GM12865 (cell line): ENCODE results near the gene GRIN2A.

Experiments
- DNase-seq: peaks from one replicate; pipeline ENCODE4 v3.0.0; 2010; ENCODE audit warnings: low read depth
- H3K4me3 ChIP-seq: 2 replicates; pipeline ENCODE4 v1.5.1; 2011; ENCODE audit warnings: mild to moderate bottlenecking, low read depth, low read length, control low read depth
- TF ChIP-seq, protein P1 (sequence below): IDR thresholded peaks from 2 replicates; pipeline ENCODE4 v1.5.1; 2011; ENCODE audit warnings: low read length, control low read depth, low read depth, inconsistent platforms; ENCODE audit not compliant: insufficient read depth; ENCODE audit errors: missing control alignments

The GRIN2A gene

GRCh38 chr16:10045947-10046346 is 136.3 kb downstream of the GRIN2A start:
- peak; percentile 21 for DNase-seq
- H3K4me3 ChIP-seq = no peak overlapping the region
- TF ChIP-seq, protein P1, sequence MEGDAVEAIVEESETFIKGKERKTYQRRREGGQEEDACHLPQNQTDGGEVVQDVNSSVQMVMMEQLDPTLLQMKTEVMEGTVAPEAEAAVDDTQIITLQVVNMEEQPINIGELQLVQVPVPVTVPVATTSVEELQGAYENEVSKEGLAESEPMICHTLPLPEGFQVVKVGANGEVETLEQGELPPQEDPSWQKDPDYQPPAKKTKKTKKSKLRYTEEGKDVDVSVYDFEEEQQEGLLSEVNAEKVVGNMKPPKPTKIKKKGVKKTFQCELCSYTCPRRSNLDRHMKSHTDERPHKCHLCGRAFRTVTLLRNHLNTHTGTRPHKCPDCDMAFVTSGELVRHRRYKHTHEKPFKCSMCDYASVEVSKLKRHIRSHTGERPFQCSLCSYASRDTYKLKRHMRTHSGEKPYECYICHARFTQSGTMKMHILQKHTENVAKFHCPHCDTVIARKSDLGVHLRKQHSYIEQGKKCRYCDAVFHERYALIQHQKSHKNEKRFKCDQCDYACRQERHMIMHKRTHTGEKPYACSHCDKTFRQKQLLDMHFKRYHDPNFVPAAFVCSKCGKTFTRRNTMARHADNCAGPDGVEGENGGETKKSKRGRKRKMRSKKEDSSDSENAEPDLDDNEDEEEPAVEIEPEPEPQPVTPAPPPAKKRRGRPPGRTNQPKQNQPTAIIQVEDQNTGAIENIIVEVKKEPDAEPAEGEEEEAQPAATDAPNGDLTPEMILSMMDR = no peak

DNA sequence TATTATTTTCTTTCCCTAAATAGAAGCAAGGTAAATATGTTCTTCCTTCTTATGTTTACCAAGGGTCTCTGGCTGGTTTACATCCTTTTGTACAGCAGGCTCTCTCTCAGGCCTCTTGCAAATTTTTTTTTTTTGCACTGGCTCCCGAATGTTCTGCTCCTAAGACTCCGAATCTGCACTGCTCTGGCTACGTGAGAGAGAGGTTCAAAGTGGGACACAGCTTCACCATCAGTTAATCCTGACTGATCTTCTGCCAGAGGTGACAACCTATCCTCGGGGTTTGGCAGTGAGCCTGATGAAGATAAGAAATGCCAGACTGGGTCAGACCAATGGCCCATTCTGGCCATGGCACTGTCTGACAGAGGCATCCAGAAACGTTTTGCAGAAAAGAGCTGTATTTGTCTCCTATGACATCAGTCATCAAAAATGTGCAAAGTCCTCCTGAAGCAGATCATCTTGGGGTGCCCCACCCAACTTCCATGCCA is 136.9 kb downstream of the GRIN2A start:
- DNase-seq = no peak
- H3K4me3 ChIP-seq = no peak overlapping the region
- TF ChIP-seq, protein P1 = no peak

DNA sequence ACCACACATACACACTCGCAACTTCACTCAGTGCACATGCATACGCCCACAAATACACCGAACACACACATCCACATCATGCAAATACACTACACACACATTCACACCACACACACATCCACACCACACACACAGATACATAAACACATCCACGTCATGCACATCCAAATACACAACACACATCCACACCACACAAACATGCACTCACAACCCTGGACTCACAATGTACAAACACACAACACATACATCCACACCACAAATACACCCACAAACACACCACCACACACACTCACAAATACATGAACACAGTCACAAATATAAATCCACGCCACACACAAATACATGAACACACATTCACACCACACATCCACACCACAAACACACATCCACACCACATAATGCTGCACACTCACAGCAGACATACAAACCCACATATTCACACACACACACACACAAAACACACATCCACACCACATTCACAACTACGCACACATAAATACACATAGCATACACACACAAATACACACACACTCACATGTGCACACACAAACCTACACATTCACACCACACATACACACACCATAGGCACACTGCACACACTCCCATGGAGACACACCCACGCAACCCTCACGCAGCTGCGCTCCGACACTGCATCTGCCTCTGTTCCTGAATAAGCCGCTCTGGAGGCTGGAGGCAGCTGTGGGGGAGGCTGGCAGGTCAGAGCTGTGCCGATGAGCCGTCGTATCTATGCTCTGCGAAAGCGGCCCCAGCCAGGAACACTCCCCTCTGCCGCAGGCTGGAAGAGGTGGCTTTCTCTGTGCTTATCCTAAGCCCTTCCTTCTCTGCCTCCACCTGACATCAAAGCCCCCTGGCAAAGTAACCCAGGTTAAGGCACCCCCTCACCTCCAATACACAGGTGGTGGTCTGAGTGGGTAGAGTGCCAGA is 141.8 kb downstream of the GRIN2A start:
- DNase-seq = no peak

DNA sequence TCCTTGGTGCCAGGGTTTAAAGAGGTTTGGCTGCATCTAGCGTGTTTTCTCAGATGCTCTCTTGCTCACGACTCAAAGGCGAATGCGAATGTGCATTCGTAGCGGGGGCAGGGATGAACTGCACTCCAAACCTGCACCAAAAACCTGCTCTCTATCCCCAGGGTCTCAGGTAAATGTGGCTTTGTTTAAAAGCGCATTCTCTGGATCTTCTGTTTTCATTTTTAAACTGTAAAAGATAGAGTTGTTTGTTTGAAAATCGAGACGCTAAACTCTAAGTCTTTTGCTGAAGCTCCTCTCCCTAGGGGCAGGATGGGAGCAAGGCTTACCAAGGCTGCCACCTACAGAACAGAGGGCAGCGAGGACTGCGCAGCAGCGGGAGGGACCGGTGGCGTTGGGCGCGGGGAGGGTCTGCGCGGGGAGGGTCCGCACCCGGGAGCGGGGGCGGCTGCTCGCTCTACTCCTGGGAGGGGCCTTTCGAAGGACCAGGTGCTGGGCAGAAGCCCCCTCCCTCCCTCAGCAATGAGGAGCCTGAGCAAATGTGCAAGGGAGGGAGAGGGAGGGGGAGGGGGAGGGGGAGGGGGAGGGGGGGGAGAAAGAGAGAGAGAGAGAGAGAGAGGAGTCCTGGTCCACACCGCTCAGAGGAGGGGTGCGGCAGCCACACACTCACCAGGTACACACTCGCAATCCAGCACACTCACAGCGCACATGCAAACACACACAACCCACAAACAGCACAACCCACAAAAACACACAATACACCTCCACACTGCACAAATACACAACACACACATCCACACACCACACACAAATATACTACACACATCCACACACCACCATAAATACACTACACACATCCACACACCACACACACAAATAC is 142.8 kb downstream of the GRIN2A start:
- DNase-seq = peak; percentile 37
- TF ChIP-seq, protein P1 = no peak
- H3K4me3 ChIP-seq = no peak overlapping the region

More for the DNA sequence above, 141.8 kb downstream of the GRIN2A start:
- TF ChIP-seq, protein P1 = no peak
- H3K4me3 ChIP-seq = no peak overlapping the region

GRCh38 chr16:10037751-10038150 is 144.5 kb downstream of the GRIN2A start:
- DNase-seq = no peak
- no peak overlapping the region for H3K4me3 ChIP-seq
- TF ChIP-seq, protein P1 = no peak

DNA sequence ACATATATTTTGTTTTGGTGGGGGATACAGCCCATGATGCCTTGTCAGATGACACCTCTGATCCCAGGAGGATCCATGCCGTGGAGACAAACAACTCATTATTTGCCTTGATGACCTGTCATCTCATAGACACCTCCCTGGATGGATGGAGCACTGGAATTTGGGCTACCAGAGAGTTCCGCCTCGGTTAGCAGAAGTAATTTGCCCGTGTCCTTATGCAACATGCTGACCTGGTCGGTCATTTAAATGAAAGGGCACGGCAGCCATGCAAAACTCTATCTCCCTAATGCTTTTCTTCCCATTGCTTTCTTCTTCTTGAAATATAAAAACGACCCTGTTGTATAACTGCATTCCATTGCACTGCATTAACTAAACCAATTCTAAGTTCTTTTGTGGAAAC is 145.3 kb downstream of the GRIN2A start:
- TF ChIP-seq, protein P1 = no peak
- no peak for DNase-seq
- no peak overlapping the region for H3K4me3 ChIP-seq
